GM12878 (cell line): ENCODE data around the gene IL1RAPL1. TPM values are rescaled to one million over a fixed set of nuclear protein-coding genes. Genes with fewer than 3 reads are reported as not detected.

Source experiments
- ATAC-seq: fragments of 200-7000 bp; cut with Tn5 transposase; 3 replicates; pipeline ENCODE4 v1.9.1; 2020; ENCODE audit warnings: mild to moderate bottlenecking, moderate library complexity
- BruUV-seq: library from RNA; stranded (reverse); fragments of 400-500 nt; replicated peaks from 2 replicates; lab custom pipeline; 2021; lab: Mats Ljungman, UMichigan
- CTCF ChIA-PET: fragments of 300-600 bp; sonication (Branson Sonifier 250); formaldehyde crosslinking; extraction: SDS; loops from one replicate; lab custom pipeline; 2021; ENCODE audit warnings: inconsistent platforms; lab: Yijun Ruan, JAX
- POLR2A ChIA-PET: fragments of 350-600 bp; formaldehyde crosslinking; extraction: SDS; loops from one replicate; lab custom pipeline; 2021; ENCODE audit warnings: inconsistent platforms; lab: Charles Lee
- RAD21 ChIA-PET: fragments of 300-600 bp; sonication (Branson Sonifier 250); formaldehyde crosslinking; loops from one replicate; lab custom pipeline; 2023; ENCODE audit warnings: antibody characterized with exemption; ENCODE audit not compliant: unreplicated experiment; lab: Charles Lee
- SMC1A ChIA-PET: fragments of 300-600 bp; sonication (Branson Sonifier 250); formaldehyde crosslinking; loops from one replicate; lab custom pipeline; 2023; ENCODE audit not compliant: unreplicated experiment, uncharacterized antibody; lab: Charles Lee
- DNase-seq: peaks from one replicate; pipeline ENCODE4 v3.0.0-alpha.2; 2011; ENCODE audit warnings: low read depth, low spot score
- FAIRE-seq: peaks from 3 replicates; lab custom pipeline; 2011; peaks lifted over from hg19 to GRCh38; lab: Jason Lieb, UNC
- H2AFZ ChIP-seq: 2 replicates; pipeline ENCODE4 v1.6.0; 2011; ENCODE audit warnings: low read depth, low read length, control low read depth; ENCODE audit not compliant: control insufficient read depth
- H3K27ac ChIP-seq: 2 replicates; pipeline ENCODE4 v1.5.1; 2011; ENCODE audit warnings: control low read depth; ENCODE audit not compliant: control insufficient read depth, insufficient read depth
- H3K27me3 ChIP-seq, 2 experiments: replicated peaks in 1 of 2; 2 replicates each; pipeline versions ENCODE4 v1.6.0 to v1.6.1; 2011; ENCODE audit warnings: low read length in 1 of 2; ENCODE audit not compliant: control insufficient read depth in 2 of 2, insufficient read depth in 2 of 2
- H3K36me3 ChIP-seq, 2 experiments: 2 replicates each; pipeline ENCODE4 v1.5.1; 2011; ENCODE audit warnings: low read length in 1 of 2; ENCODE audit not compliant: control insufficient read depth in 2 of 2, insufficient read depth in 2 of 2
- H3K4me1 ChIP-seq: 2 replicates; pipeline ENCODE4 v1.6.1; 2011; ENCODE audit warnings: mild to moderate bottlenecking, low read length, moderate library complexity, mixed read lengths; ENCODE audit not compliant: control insufficient read depth, insufficient read depth
- H3K4me2 ChIP-seq: 2 replicates; pipeline ENCODE4 v1.6.0; 2011; ENCODE audit warnings: control low read depth; ENCODE audit not compliant: control insufficient read depth, insufficient read depth
- H3K4me3 ChIP-seq: fragments of 200-600 bp; sonication (generic); 2 replicates; pipeline ENCODE4 v1.5.1; 2016
- H3K79me2 ChIP-seq: 2 replicates; pipeline ENCODE4 v1.6.0; 2011; ENCODE audit warnings: low read length; ENCODE audit not compliant: control insufficient read depth, insufficient read depth
- H3K9ac ChIP-seq: 2 replicates; pipeline ENCODE4 v1.8.0; 2011; ENCODE audit warnings: low read length, control low read depth, mixed read lengths; ENCODE audit not compliant: control insufficient read depth, insufficient read depth
- H3K9me3 ChIP-seq: replicated peaks from 3 replicates; pipeline ENCODE4 v1.5.1; 2011; ENCODE audit warnings: mild to moderate bottlenecking, low read length; ENCODE audit not compliant: control insufficient read depth, insufficient read depth
- H4K20me1 ChIP-seq: 2 replicates; pipeline ENCODE4 v1.6.0; 2011; ENCODE audit not compliant: control insufficient read depth, insufficient read depth
- E2F4 ChIP-seq: IDR thresholded peaks from 2 replicates; pipeline ENCODE4 v1.6.1; 2012; ENCODE audit warnings: low read depth, low read length, improper control_type of control experiment
- EGR1 ChIP-seq, 2 experiments: IDR thresholded peaks; 1 replicate in 1 of 2; 2 replicates in 1 of 2; pipeline ENCODE4 v1.6.1; 2011 to 2012; ENCODE audit warnings: low read depth in 2 of 2, low read length in 2 of 2, borderline replicate concordance in 1 of 2, mild to moderate bottlenecking in 1 of 2, moderate library complexity in 1 of 2
- HDAC6 ChIP-seq: fragments of 200-600 bp; sonication (generic); IDR thresholded peaks from one replicate; pipeline ENCODE4 v1.8.0; 2017; ENCODE audit warnings: antibody characterized with exemption; ENCODE audit not compliant: unreplicated experiment
- MTA3 ChIP-seq: IDR thresholded peaks from 2 replicates; pipeline ENCODE4 v1.6.1; 2012; ENCODE audit warnings: low read length, inconsistent platforms, borderline replicate concordance
- SPI1 ChIP-seq: IDR thresholded peaks from 2 replicates; pipeline ENCODE4 v1.6.1; 2011; ENCODE audit warnings: low read depth, mild to moderate bottlenecking, low read length, moderate library complexity, borderline replicate concordance; ENCODE audit not compliant: insufficient read depth
- ZNF24 ChIP-seq: fragments of 450-650 bp; IDR thresholded peaks from 2 replicates; pipeline ENCODE4 v1.6.1; 2017; ENCODE audit warnings: antibody characterized with exemption, mild to moderate bottlenecking
- WGBS: methylation state at CpG from one replicate; pipeline ENCODE4 v1.1.6; 2016; ENCODE audit warnings: low lambda C conversion rate; ENCODE audit not compliant: insufficient replicate concordance, insufficient coverage; ENCODE audit errors: missing lambda C conversion rate; 5-methylcytosine and 5-hydroxymethylcytosine counted together
- in situ Hi-C: fragments of 300-500 bp; cut with MboI; formaldehyde crosslinking; loops from 9 replicates; pipeline ENCODE4 v1.14.3; 2018; ENCODE audit warnings: mixed read lengths
- intact Hi-C: fragments of 100-400 bp; cut with micrococcal nuclease; formaldehyde crosslinking; loops from one replicate; pipeline ENCODE4 v1.14.2; 2022; ENCODE audit not compliant: unreplicated experiment
- polyA plus RNA-seq, 11 experiments: library from polyadenylated mRNA; depleted of rRNA in 4 of 11; unstranded in 6 of 11; stranded (reverse) in 5 of 11; fragments of >200 nt; fragmentation: Nextera tagmentation in 4 of 11; fragmentation: Illumina TruSeq in 1 of 11; extraction: Ambion mirVana in 4 of 11; extraction: Trizol in 1 of 11; gene quantifications; 1 replicate in 1 of 11; 2 replicates in 10 of 11; pipeline versions ENCODE4 v1.2.1 to v1.2.3, GENCODE V29; 2011 to 2016; ENCODE audit warnings: inconsistent platforms in 2 of 11, missing spikeins in 2 of 11, low read depth in 1 of 11
- total RNA-seq, 4 experiments: library from RNA; depleted of rRNA in 3 of 4; stranded (reverse); fragments of >200 nt in 3 of 4; fragmentation: Illumina TruSeq in 1 of 4; extraction: Trizol in 1 of 4; gene quantifications; 2 replicates each; pipeline versions ENCODE4 v1.2.1 to v1.2.3, GENCODE V29; 2013 to 2021
- TF ChIP-seq, protein P1 (sequence below): IDR thresholded peaks from 2 replicates; pipeline ENCODE4 v1.6.1; 2011; ENCODE audit warnings: low read depth, mild to moderate bottlenecking, low read length, moderate library complexity, borderline replicate concordance; ENCODE audit errors: extremely low read depth
- TF ChIP-seq, protein P2 (sequence below): IDR thresholded peaks from 2 replicates; pipeline ENCODE4 v1.6.1; 2011; ENCODE audit warnings: borderline replicate concordance, low read depth, mild to moderate bottlenecking, moderate library complexity, mixed read lengths, low read length; ENCODE audit not compliant: insufficient read depth; ENCODE audit errors: extremely low read length

Gene IL1RAPL1
- total and polyA plus RNA-seq, 10 of the 15 experiments (the other 5 are each of a cell fraction or from before 2014, with no cell fraction given): not detected

- TF ChIP-seq, protein P1, sequence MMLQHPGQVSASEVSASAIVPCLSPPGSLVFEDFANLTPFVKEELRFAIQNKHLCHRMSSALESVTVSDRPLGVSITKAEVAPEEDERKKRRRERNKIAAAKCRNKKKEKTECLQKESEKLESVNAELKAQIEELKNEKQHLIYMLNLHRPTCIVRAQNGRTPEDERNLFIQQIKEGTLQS: no peak
- no peak for TF ChIP-seq EGR1 (IDR thresholded peaks at IDR 0.05; ENCODE audit: borderline replicate concordance in 1 of 2, low read depth in 2 of 2, low read length in 2 of 2)
- no peak for TF ChIP-seq MTA3
- TF ChIP-seq ZNF24: no peak
- TF ChIP-seq HDAC6: no peak
- TF ChIP-seq, protein P2, sequence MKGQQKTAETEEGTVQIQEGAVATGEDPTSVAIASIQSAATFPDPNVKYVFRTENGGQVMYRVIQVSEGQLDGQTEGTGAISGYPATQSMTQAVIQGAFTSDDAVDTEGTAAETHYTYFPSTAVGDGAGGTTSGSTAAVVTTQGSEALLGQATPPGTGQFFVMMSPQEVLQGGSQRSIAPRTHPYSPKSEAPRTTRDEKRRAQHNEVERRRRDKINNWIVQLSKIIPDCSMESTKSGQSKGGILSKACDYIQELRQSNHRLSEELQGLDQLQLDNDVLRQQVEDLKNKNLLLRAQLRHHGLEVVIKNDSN: no peak
These were observed 1225.9 kb downstream of the IL1RAPL1 start (continued) for GRCh38 chrX:29813174-29813573.

- ATAC-seq: no peak
- H3K27me3 ChIP-seq: no peaks in the 10 kb centered on the region
- no peak overlapping the region for H3K27ac ChIP-seq
- H2AFZ ChIP-seq: no peak overlapping the region; the same call in 1 of the 2 replicates
- H3K36me3 ChIP-seq: no peaks in the 10 kb centered on the region
- in situ Hi-C loops (no loop called here), intact Hi-C loops (no loop called here)
- no TSS peak for BruUV-seq
- no peaks in the 10 kb centered on the region for H3K9me3 ChIP-seq
- FAIRE-seq: no peak
- no peaks in the 10 kb centered on the region for H3K4me1 ChIP-seq
- ChIA-PET CTCF (interaction anchor here (0.8 kb wide), 1 partner anchor 37 kb away, joined by 3 read pairs; no protein-coding TSS in a partner anchor), SMC1A (no interaction called here), RAD21 (no interaction called here), POLR2A (interaction anchor here (0.6 kb wide), 1 partner anchor 648 kb away, joined by 3 read pairs; no protein-coding TSS in a partner anchor)
- no peak overlapping the region for H3K4me3 ChIP-seq
- no peaks in the 10 kb centered on the region for H3K79me2 ChIP-seq
- 16% methylated on average over 6 of the region's 6 CpGs for WGBS
- no peaks in the 10 kb centered on the region for H4K20me1 ChIP-seq
- H3K4me2 ChIP-seq: no peak overlapping the region
- TF ChIP-seq SPI1: peak; percentile 41
- no peak for TF ChIP-seq E2F4
- no peak for DNase-seq
- H3K9ac ChIP-seq: no peak overlapping the region
These were observed 1237.1 kb downstream of the IL1RAPL1 start for GRCh38 chrX:29824176-29824906.
